HEK293T (cell line): Measurements from ENCODE around the gene DARS2.
"Not testable (repeated sequence)": the region's sequence is repeated elsewhere in the genome, so short reads cannot be mapped to it uniquely, and the experiment has no call there.

Experiments used
- ARNT ChIP-seq: fragments of 450-650 bp; IDR thresholded peaks from 2 replicates; pipeline ENCODE4 v1.6.1; 2017; ENCODE audit warnings: mild to moderate bottlenecking
- BHLHE40 ChIP-seq: fragments of 450-650 bp; IDR thresholded peaks from 2 replicates; pipeline ENCODE4 v1.6.1; 2016; ENCODE audit warnings: mild to moderate bottlenecking, moderate library complexity, borderline replicate concordance
- ELF4 ChIP-seq: fragments of 450-650 bp; IDR thresholded peaks from 2 replicates; pipeline ENCODE4 v1.6.1; 2017; ENCODE audit warnings: antibody characterized with exemption
- FOXK2 ChIP-seq: fragments of 450-650 bp; IDR thresholded peaks from 2 replicates; pipeline ENCODE4 v1.6.1; 2016; ENCODE audit warnings: mild to moderate bottlenecking
- FOXM1 ChIP-seq: fragments of 450-650 bp; IDR thresholded peaks from 2 replicates; pipeline ENCODE4 v1.6.1; 2017; ENCODE audit warnings: mild to moderate bottlenecking, borderline replicate concordance
- NFRKB ChIP-seq: fragments of 450-650 bp; IDR thresholded peaks from 2 replicates; pipeline ENCODE4 v1.6.1; 2016; ENCODE audit warnings: mild to moderate bottlenecking, moderate library complexity
- SP1 ChIP-seq: fragments of 450-650 bp; IDR thresholded peaks from 2 replicates; pipeline ENCODE4 v1.6.1; 2017

GRCh38 chr1:173862146-173862768 lies 37.8 kb downstream of the DARS2 start:
- not testable (repeated sequence) for TF ChIP-seq BHLHE40, SP1, FOXK2, FOXM1, NFRKB, ARNT
- peak; percentile 30 for TF ChIP-seq ELF4
